Activated CD4-positive, alpha-beta T cell treated with anti-CD3 and anti-CD28 coated beads, Interleukin-2, Interleukin-6, amounts not matched to agents 100 ng/mL and 50 ng/mL, durations not matched to agents 16 hours and 8 hours (primary cell): ENCODE measurements around the gene KLF1.

ENCODE experiments used
- DNase-seq: peaks from one replicate; pipeline ENCODE4 v3.0.0-alpha.2; 2020

The KLF1 gene

GRCh38 chr19:12836529-12836863, 50.5 kb downstream of the KLF1 start:
- DNase-seq: no peak

DNA sequence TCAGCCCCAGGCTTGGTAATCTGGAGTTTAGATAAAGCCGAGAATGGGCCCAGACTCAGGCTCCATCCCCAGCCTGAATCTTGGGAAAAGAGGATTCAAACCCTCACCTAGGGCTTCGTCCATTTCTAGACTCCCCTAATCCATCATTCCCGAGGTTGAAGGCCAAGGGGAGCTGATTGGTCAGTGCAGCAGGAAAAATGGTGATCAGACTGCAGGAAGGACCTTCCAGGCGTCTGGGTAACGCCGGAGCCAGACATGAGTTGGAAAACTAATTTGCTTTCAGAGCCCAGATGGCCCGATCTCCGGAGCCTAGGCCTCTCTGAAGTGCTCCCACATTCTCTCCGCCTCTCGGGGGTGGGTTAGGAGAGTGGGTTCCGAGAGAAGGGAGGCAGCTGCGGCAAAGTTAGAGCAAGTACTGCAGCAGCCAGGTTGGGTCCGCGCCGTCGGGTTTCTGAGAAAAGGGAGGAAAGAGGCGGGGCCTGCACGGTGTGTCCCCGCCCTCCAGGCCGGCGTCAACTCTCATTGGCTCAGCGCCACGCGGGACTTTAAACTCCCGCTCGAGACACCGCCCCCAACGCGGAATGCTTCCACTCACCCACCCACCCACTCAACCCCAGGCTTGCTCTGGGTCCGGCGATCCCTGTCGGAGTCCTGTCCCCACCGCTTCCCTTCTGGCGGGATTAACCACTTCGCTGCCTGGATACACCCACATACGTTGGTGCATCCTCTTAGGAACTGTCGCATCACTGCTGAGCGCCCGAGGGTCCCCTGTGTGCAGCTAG, 51.8 kb downstream of the KLF1 start:
- peak; percentile 39 for DNase-seq

DNA sequence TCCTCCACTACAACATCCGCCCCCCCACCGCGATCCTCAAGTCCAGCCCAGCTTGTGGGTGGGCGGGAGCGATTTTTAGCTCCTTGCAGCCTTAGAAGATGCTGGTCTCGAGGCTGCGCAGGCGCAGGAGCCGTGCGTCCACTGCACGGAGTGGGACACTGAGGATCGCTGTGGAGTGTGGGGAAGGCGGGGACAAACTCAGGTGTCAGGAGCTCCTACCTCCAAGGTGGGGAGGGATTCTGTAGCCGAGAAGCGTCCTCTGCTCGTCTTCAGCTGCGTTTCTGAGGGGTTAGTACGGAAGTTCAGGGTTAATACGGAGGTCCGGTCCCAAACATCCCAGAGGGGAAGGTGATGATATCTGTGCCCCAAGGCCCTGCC, 52.4 kb downstream of the KLF1 start, which contains the start of gene RTBDN:
RTBDN (minus strand) TSS at position 14 of the 378 bp plus-strand sequence. CDS start 4,600 bp downstream, outside the sequence.
- no peak for DNase-seq
